Measurements from ENCODE around the gene CORO2A. TPM values are rescaled to one million over a fixed set of nuclear protein-coding genes. Genes with fewer than 3 reads are reported as not detected.

Gene CORO2A
- total RNA-seq, 1 donor from 2014 or later = 0.78 TPM

DNA sequence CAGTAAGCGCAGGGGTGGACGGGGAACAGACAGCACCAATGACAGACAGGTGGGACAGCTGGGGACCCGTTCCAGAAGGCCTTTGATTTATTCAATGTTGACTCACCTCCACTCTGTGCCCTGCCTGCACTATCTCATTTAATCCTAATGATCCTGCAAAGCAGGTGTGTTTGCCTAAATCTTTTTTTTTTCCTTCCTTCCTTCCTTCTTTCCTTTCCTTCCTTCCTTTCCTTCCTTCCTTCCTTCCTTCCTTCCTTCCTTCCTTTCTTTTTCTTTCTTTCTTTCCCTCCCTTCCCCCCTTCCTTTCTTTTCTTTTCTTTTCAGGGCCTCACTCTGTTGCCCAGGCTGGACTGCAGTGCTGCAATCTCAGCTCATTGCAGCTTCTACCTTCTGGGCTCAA is 17.1 kb upstream of the CORO2A start:
- DNase-seq = no peak
- Mint-ChIP-seq H3K36me3 (ENCODE audit: low read depth) (no peaks in the 10 kb centered on the region), H3K27ac (no peak overlapping the region), H3K4me3 (no peak overlapping the region), H3K9me3 (no peaks in the 10 kb centered on the region), H3K4me1 (peaks cover 8% of the 10 kb centered on the region), H3K27me3 (no peaks in the 10 kb centered on the region)
- TF ChIP-seq CTCF (IDR thresholded peaks at IDR 0.05) = no peak
- intact Hi-C loops (cut with micrococcal nuclease) = no loop called here
- ATAC-seq (ENCODE audit: low read depth) = no peak
- ChIA-PET POLR2A (interaction anchor here (0.7 kb wide), 1 partner anchor 166 kb away, joined by 3 read pairs; no protein-coding TSS in a partner anchor), CTCF (no interaction called here)

GRCh38 chr9:98208635-98209034 is 16.2 kb upstream of the CORO2A start:
- Mint-ChIP-seq H3K36me3 (ENCODE audit: low read depth) (no peaks in the 10 kb centered on the region), H3K9me3 (no peaks in the 10 kb centered on the region), H3K27me3 (no peaks in the 10 kb centered on the region), H3K27ac (no peak overlapping the region), H3K4me1 (peaks cover 8% of the 10 kb centered on the region), H3K4me3 (no peak overlapping the region)
- no peak for TF ChIP-seq CTCF (IDR thresholded peaks at IDR 0.05)
- CTCF ChIA-PET = interaction anchor here (1.8 kb wide), 1 partner anchor 55 kb away, joined by 5 read pairs; no protein-coding TSS in a partner anchor
- no peak for DNase-seq
- POLR2A ChIA-PET = no interaction called here
- no peak for ATAC-seq (ENCODE audit: low read depth)
- intact Hi-C loops (cut with micrococcal nuclease) = no loop called here

GRCh38 chr9:98207606-98208005 is 15.2 kb upstream of the CORO2A start:
- ATAC-seq (ENCODE audit: low read depth) = no peak
- no peak overlapping the region for H3K27ac Mint-ChIP-seq
- ChIA-PET POLR2A (no interaction called here), CTCF (interaction anchor here (1.8 to 2.6 kb wide), 2 partner anchors 9 to 56 kb away, joined by 5 to 6 read pairs; no protein-coding TSS in a partner anchor)
- no peaks in the 10 kb centered on the region for H3K27me3 Mint-ChIP-seq
- DNase-seq = no peak
- intact Hi-C loops (cut with micrococcal nuclease) = no loop called here
- no peak overlapping the region for H3K4me3 Mint-ChIP-seq
- no peaks in the 10 kb centered on the region for H3K36me3 Mint-ChIP-seq (ENCODE audit: low read depth)
- no peak for TF ChIP-seq CTCF (IDR thresholded peaks at IDR 0.05)
- peaks cover 8% of the 10 kb centered on the region for H3K4me1 Mint-ChIP-seq
- H3K9me3 Mint-ChIP-seq = no peaks in the 10 kb centered on the region

DNA sequence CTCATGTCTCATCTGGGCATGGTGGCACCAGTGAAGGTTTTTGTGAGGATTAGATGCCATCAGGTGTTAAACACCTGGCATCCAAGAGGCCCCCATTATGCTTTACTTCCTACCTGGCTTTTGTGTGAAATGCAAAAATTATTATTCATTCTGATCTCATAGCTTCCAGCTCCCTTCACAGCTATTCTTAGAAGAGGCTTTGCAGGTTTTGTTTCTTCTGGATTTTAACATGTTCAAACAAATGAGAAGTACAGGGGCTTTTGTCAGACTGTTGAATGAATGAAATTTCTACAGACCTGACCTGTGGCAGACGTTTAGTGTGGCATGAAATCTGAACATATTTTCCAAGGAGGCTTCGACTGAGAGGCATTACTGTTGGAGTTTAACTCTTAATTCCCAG is 14.3 kb upstream of the CORO2A start:
- Mint-ChIP-seq H3K36me3 (ENCODE audit: low read depth) (no peaks in the 10 kb centered on the region), H3K27ac (no peak overlapping the region), H3K27me3 (no peaks in the 10 kb centered on the region), H3K9me3 (no peaks in the 10 kb centered on the region), H3K4me3 (no peak overlapping the region), H3K4me1 (peaks cover 8% of the 10 kb centered on the region)
- ChIA-PET POLR2A (interaction anchor here (2.2 kb wide), 1 partner anchor 49 kb away, joined by 6 read pairs; the partner anchor contains the start of gene TBC1D2), CTCF (interaction anchor here (2.5 to 2.6 kb wide), 2 partner anchors 10 to 57 kb away, joined by 6 to 21 read pairs; no protein-coding TSS in a partner anchor)
- TF ChIP-seq CTCF (IDR thresholded peaks at IDR 0.05) = no peak
- ATAC-seq (ENCODE audit: low read depth) (no peak), DNase-seq (no peak)
- intact Hi-C loops (cut with micrococcal nuclease) = no loop called here

- no peak overlapping the region for H3K27ac Mint-ChIP-seq
- DNase-seq = no peak
- intact Hi-C loops (cut with micrococcal nuclease) = loop anchor here (1.0 kb wide), 6 partner anchors 59 to 587 kb away; no protein-coding TSS in a partner anchor
- no peak for ATAC-seq (ENCODE audit: low read depth)
- ChIA-PET POLR2A (interaction anchor here (2.2 kb wide), 1 partner anchor 51 kb away, joined by 6 read pairs; the partner anchor contains the start of gene TBC1D2), CTCF (interaction anchor here (0.9 to 2.5 kb wide), 7 partner anchors 9 to 570 kb away, joined by 3 to 21 read pairs (median 3); partner anchors contain the start of gene TBC1D2)
- peaks cover 17% of the 10 kb centered on the region for H3K4me1 Mint-ChIP-seq
- no peaks in the 10 kb centered on the region for H3K27me3 Mint-ChIP-seq
- TF ChIP-seq CTCF (IDR thresholded peaks at IDR 0.05) = no peak
- no peaks in the 10 kb centered on the region for H3K36me3 Mint-ChIP-seq (ENCODE audit: low read depth)
- no peaks in the 10 kb centered on the region for H3K9me3 Mint-ChIP-seq
- H3K4me3 Mint-ChIP-seq = no peak overlapping the region
Observed at GRCh38 chr9:98204692-98205091, 12.3 kb upstream of the CORO2A start.

All from activated B cell treated with CpG ODN at 0.5 μM for 24 hours (primary cell).